ENCODE measurements around the gene MUC6.

MUC6 gene

GRCh38 chr11:1072821-1073231, 36.3 kb upstream of the MUC6 start:
- no peak for DNase-seq

- DNase-seq = no peak
Observed at GRCh38 chr11:1072116-1072820, 35.8 kb upstream of the MUC6 start.

- DNase-seq = no peak
Observed at GRCh38 chr11:1071571-1072115, 35.1 kb upstream of the MUC6 start.

GRCh38 chr11:1070594-1071462, 34.3 kb upstream of the MUC6 start:
- DNase-seq = no peak

- no peak for DNase-seq
Observed at GRCh38 chr11:1069740-1070139, 33.2 kb upstream of the MUC6 start.

- DNase-seq = no peak
Observed at GRCh38 chr11:1067812-1068496, 31.4 kb upstream of the MUC6 start.

- no peak for DNase-seq
Observed at GRCh38 chr11:1064167-1064566, 27.6 kb upstream of the MUC6 start.

GRCh38 chr11:1062075-1062820, 25.7 kb upstream of the MUC6 start:
- no peak for DNase-seq

GRCh38 chr11:1060852-1061616, 24.5 kb upstream of the MUC6 start:
- no peak for DNase-seq

GRCh38 chr11:1060410-1060809, 23.9 kb upstream of the MUC6 start:
- no peak for DNase-seq

- no peak for DNase-seq
Observed at GRCh38 chr11:1059759-1060158, 23.2 kb upstream of the MUC6 start.

- DNase-seq = no peak
Observed at GRCh38 chr11:1057806-1058205, 21.3 kb upstream of the MUC6 start.

GRCh38 chr11:1055990-1056771, 19.7 kb upstream of the MUC6 start:
- no peak for DNase-seq

GRCh38 chr11:1055109-1055703, 18.7 kb upstream of the MUC6 start:
- no peak for DNase-seq

- DNase-seq = no peak
Observed at GRCh38 chr11:1054143-1055108, 17.9 kb upstream of the MUC6 start.

- DNase-seq = no peak
Observed at GRCh38 chr11:1053121-1053901, 16.8 kb upstream of the MUC6 start.

- DNase-seq = no peak
Observed at GRCh38 chr11:1052133-1053011, 15.9 kb upstream of the MUC6 start.

Measured in CD4-positive, alpha-beta T cell treated with Interleukin-4 for 4 hours (primary cell).